ENCODE results near the gene KRT71.
"Not testable (repeated sequence)": the region's sequence is repeated elsewhere in the genome, so short reads cannot be mapped to it uniquely, and the experiment has no call there.

The KRT71 gene

GRCh38 chr12:52552681-52553195 is at the start of gene KRT71:
Gene KRT71 (minus strand): TSS chr12:52553145. CDS start chr12:52553077, 68 bp downstream.
- no peak for DNase-seq (ENCODE audit: low read depth)

- no peak for DNase-seq (ENCODE audit: low read depth)
Observed at GRCh38 chr12:52602552-52602951, 49.6 kb upstream of the KRT71 start.

- DNase-seq (ENCODE audit: low read depth), result no peak
Observed at GRCh38 chr12:52601671-52602070, 48.7 kb upstream of the KRT71 start.

GRCh38 chr12:52600941-52601481 is 48.1 kb upstream of the KRT71 start, which contains the start of gene KRT72:
Gene KRT72 (minus strand): TSS chr12:52601463. CDS start chr12:52601452, 11 bp downstream.
- no peak for DNase-seq (ENCODE audit: low read depth)

- DNase-seq (ENCODE audit: low read depth), result no peak
Observed at GRCh38 chr12:52600475-52600874, 47.5 kb upstream of the KRT71 start.

- DNase-seq (ENCODE audit: low read depth), result no peak
Observed at GRCh38 chr12:52600071-52600470, 47.1 kb upstream of the KRT71 start.

GRCh38 chr12:52598966-52599365 is 46.0 kb upstream of the KRT71 start:
- DNase-seq (ENCODE audit: low read depth), result no peak

GRCh38 chr12:52594237-52594636 is 41.3 kb upstream of the KRT71 start:
- DNase-seq (ENCODE audit: low read depth), result not testable (repeated sequence)

GRCh38 chr12:52591521-52591920 is 38.6 kb upstream of the KRT71 start:
- no peak for DNase-seq (ENCODE audit: low read depth)

- DNase-seq (ENCODE audit: low read depth), result no peak
Observed at GRCh38 chr12:52590021-52590420, 37.1 kb upstream of the KRT71 start.

GRCh38 chr12:52587563-52587962 is 34.6 kb upstream of the KRT71 start:
- no peak for DNase-seq (ENCODE audit: low read depth)

- DNase-seq (ENCODE audit: low read depth), result peak; percentile 45
Observed at GRCh38 chr12:52585946-52586345, 33.0 kb upstream of the KRT71 start.

GRCh38 chr12:52585066-52585465 is 32.1 kb upstream of the KRT71 start:
- no peak for DNase-seq (ENCODE audit: low read depth)

- no peak for DNase-seq (ENCODE audit: low read depth)
Observed at GRCh38 chr12:52584156-52584682, 31.3 kb upstream of the KRT71 start.

GRCh38 chr12:52582971-52583456 is 30.1 kb upstream of the KRT71 start:
- peak; percentile 51 for DNase-seq (ENCODE audit: low read depth)

- DNase-seq (ENCODE audit: low read depth), result no peak
Observed at GRCh38 chr12:52582486-52582885, 29.5 kb upstream of the KRT71 start.

GRCh38 chr12:52581481-52581880 is 28.5 kb upstream of the KRT71 start:
- no peak for DNase-seq (ENCODE audit: low read depth)

GRCh38 chr12:52581066-52581465 is 28.1 kb upstream of the KRT71 start:
- no peak for DNase-seq (ENCODE audit: low read depth)

- DNase-seq (ENCODE audit: low read depth), result no peak
Observed at GRCh38 chr12:52580496-52580895, 27.6 kb upstream of the KRT71 start.

GRCh38 chr12:52579468-52580465 is 26.8 kb upstream of the KRT71 start:
- no peak for DNase-seq (ENCODE audit: low read depth)

- DNase-seq (ENCODE audit: low read depth), result no peak
Observed at GRCh38 chr12:52578469-52578868, 25.5 kb upstream of the KRT71 start.

GRCh38 chr12:52577316-52577715 is 24.4 kb upstream of the KRT71 start:
- DNase-seq (ENCODE audit: low read depth), result no peak

GRCh38 chr12:52575948-52576347 is 23.0 kb upstream of the KRT71 start:
- no peak for DNase-seq (ENCODE audit: low read depth)

Data from stimulated activated CD8-positive, alpha-beta memory T cell treated with anti-CD3 and anti-CD28 coated beads, Interleukin-12 subunit alpha, Interleukin-12 subunit beta, amount 100 ng/mL, for 1 hour (primary cell).